IMR-90 (cell line): Measurements from ENCODE around the gene PTP4A2. TPM values are rescaled to one million over a fixed set of nuclear protein-coding genes. Genes with fewer than 3 reads are reported as not detected.

Experiments used
- ATAC-seq: fragments of 200-7000 bp; cut with Tn5 transposase; 2 replicates; pipeline ENCODE4 v1.9.1; 2020; ENCODE audit warnings: low read depth, mild to moderate bottlenecking, moderate library complexity
- BruUV-seq: library from RNA; stranded (reverse); fragments of 400-500 nt; replicated peaks from 2 replicates; lab custom pipeline; 2021; lab: Mats Ljungman, UMichigan
- CTCF ChIA-PET: fragments of 300-600 bp; formaldehyde crosslinking; extraction: SDS; loops from one replicate; lab custom pipeline; 2021; ENCODE audit warnings: antibody characterized with exemption; lab: Yijun Ruan, JAX
- POLR2A ChIA-PET: fragments of 300-600 bp; sonication (Branson Sonifier 250); formaldehyde crosslinking; loops from one replicate; lab custom pipeline; 2022; ENCODE audit warnings: antibody characterized with exemption; ENCODE audit not compliant: unreplicated experiment; lab: Charles Lee
- DNase-seq: peaks from one replicate; pipeline ENCODE4 v3.0.0; 2013
- H2AFZ ChIP-seq: replicated peaks from 2 replicates; pipeline ENCODE3; 2013; ENCODE audit warnings: low read length, mild to moderate bottlenecking; ENCODE audit not compliant: poor library complexity
- H2AK5ac ChIP-seq: 2 replicates; pipeline ENCODE4 v1.6.1; 2013; ENCODE audit warnings: low read depth, low read length, inconsistent platforms
- H2AK9ac ChIP-seq: replicated peaks from 2 replicates; pipeline ENCODE3; 2013; ENCODE audit warnings: mild to moderate bottlenecking, low read depth, low read length, moderate library complexity; ENCODE audit not compliant: poor library complexity
- H2BK120ac ChIP-seq: 2 replicates; pipeline ENCODE4 v1.6.1; 2013; ENCODE audit warnings: low read depth, low read length, inconsistent platforms
- H2BK15ac ChIP-seq: 3 replicates; pipeline ENCODE4 v1.6.1; 2013; ENCODE audit warnings: low read depth, low read length, inconsistent platforms
- H2BK20ac ChIP-seq: 2 replicates; pipeline ENCODE4 v1.6.1; 2013; ENCODE audit warnings: low read depth, mild to moderate bottlenecking, inconsistent platforms, low read length, moderate library complexity
- H2BK5ac ChIP-seq: 2 replicates; pipeline ENCODE4 v1.6.1; 2013; ENCODE audit warnings: mild to moderate bottlenecking, low read depth, low read length, inconsistent platforms; ENCODE audit not compliant: poor library complexity, severe bottlenecking
- H3K14ac ChIP-seq: replicated peaks from 2 replicates; pipeline ENCODE4 v1.6.1; 2013; ENCODE audit warnings: low read depth, low read length, inconsistent platforms
- H3K18ac ChIP-seq: 2 replicates; pipeline ENCODE4 v1.6.1; 2013; ENCODE audit warnings: low read depth, low read length, control low read depth
- H3K23ac ChIP-seq: 2 replicates; pipeline ENCODE4 v1.6.1; 2013; ENCODE audit warnings: low read depth, low read length, inconsistent platforms
- H3K27ac ChIP-seq: 2 replicates; pipeline ENCODE4 v1.5.1; 2013; ENCODE audit warnings: mild to moderate bottlenecking, control low read depth, low read length; ENCODE audit not compliant: insufficient read depth
- H3K27me3 ChIP-seq: 2 replicates; pipeline ENCODE4 v1.6.1; 2013; ENCODE audit warnings: low read length; ENCODE audit not compliant: control insufficient read depth, insufficient read depth
- H3K36me3 ChIP-seq: 2 replicates; pipeline ENCODE4 v1.6.1; 2013; ENCODE audit warnings: low read length, mixed read lengths; ENCODE audit not compliant: control insufficient read depth, insufficient read depth
- H3K4ac ChIP-seq: 2 replicates; pipeline ENCODE4 v1.6.1; 2013; ENCODE audit warnings: low read depth, low read length, inconsistent platforms
- H3K4me1 ChIP-seq: 2 replicates; pipeline ENCODE4 v1.6.1; 2013; ENCODE audit warnings: low read length, mixed read lengths; ENCODE audit not compliant: control insufficient read depth, insufficient read depth
- H3K4me2 ChIP-seq: 2 replicates; pipeline ENCODE4 v1.6.1; 2013; ENCODE audit warnings: low read depth, mild to moderate bottlenecking, control low read depth, low read length, moderate library complexity
- H3K4me3 ChIP-seq: 2 replicates; pipeline ENCODE4 v1.5.1; 2013; ENCODE audit warnings: low read depth, mild to moderate bottlenecking, control low read depth, low read length, moderate library complexity; ENCODE audit not compliant: insufficient read depth
- H3K56ac ChIP-seq: 2 replicates; pipeline ENCODE4 v1.6.1; 2013; ENCODE audit warnings: low read length, inconsistent platforms; ENCODE audit not compliant: insufficient read depth; ENCODE audit errors: extremely low read depth
- H3K79me1 ChIP-seq, 2 experiments: 2 replicates each; pipeline ENCODE4 v1.6.1; 2013; ENCODE audit warnings: low read length in 2 of 2, inconsistent platforms in 1 of 2, low read depth in 1 of 2
- H3K9ac ChIP-seq: 2 replicates; pipeline ENCODE4 v1.6.1; 2013; ENCODE audit warnings: low read depth, low read length, control low read depth
- H3K9me1 ChIP-seq: 2 replicates; pipeline ENCODE4 v1.6.1; 2013; ENCODE audit warnings: low read length, inconsistent platforms; ENCODE audit not compliant: insufficient read depth
- H3K9me3 ChIP-seq: 2 replicates; pipeline ENCODE4 v1.6.1; 2013; ENCODE audit warnings: low read length; ENCODE audit not compliant: control insufficient read depth, insufficient read depth
- H4K20me1 ChIP-seq: 2 replicates; pipeline ENCODE4 v1.6.1; 2013; ENCODE audit warnings: low read length, inconsistent platforms; ENCODE audit not compliant: insufficient read depth
- H4K5ac ChIP-seq: 2 replicates; pipeline ENCODE4 v1.6.1; 2013; ENCODE audit warnings: mild to moderate bottlenecking, low read depth, low read length, control low read depth
- H4K8ac ChIP-seq, 2 experiments: 2 replicates each; pipeline ENCODE4 v1.6.1; 2013; ENCODE audit warnings: low read depth in 2 of 2, low read length in 2 of 2, control low read depth in 1 of 2, inconsistent platforms in 1 of 2
- H4K91ac ChIP-seq: 2 replicates; pipeline ENCODE4 v1.6.1; 2013; ENCODE audit warnings: low read depth, low read length, inconsistent platforms; ENCODE audit not compliant: insufficient read depth
- ELK1 ChIP-seq: fragments of 150-350 bp; IDR thresholded peaks from 2 replicates; pipeline ENCODE4 v1.6.1; 2016; ENCODE audit warnings: low read depth, mild to moderate bottlenecking, low read length, moderate library complexity, borderline replicate concordance
- POLR2A ChIP-seq: IDR thresholded peaks from 2 replicates; pipeline ENCODE4 v1.6.1; 2012; ENCODE audit warnings: mild to moderate bottlenecking, low read depth, low read length
- RAD21 ChIP-seq: IDR thresholded peaks from 2 replicates; pipeline ENCODE4 v1.6.1; 2012; ENCODE audit warnings: low read length, improper control_type of control experiment
- WGBS, 2 experiments: methylation state at CpG; one replicate each; pipeline versions ENCODE4 v1.1.5 to v1.1.7; 2013; ENCODE audit warnings: missing lambda C conversion rate in 2 of 2; ENCODE audit not compliant: insufficient read length in 1 of 2; ENCODE audit errors: extremely low coverage in 2 of 2; 5-methylcytosine and 5-hydroxymethylcytosine counted together
- dilution Hi-C: fragments of 300-500 bp; cut with HindIII; formaldehyde crosslinking; loops from one replicate; pipeline ENCODE4 v1.14.3; 2018; ENCODE audit warnings: low sequenced_read_pairs; ENCODE audit not compliant: unreplicated experiment
- in situ Hi-C: fragments of 300-500 bp; cut with MboI; formaldehyde crosslinking; loops from 3 replicates; pipeline ENCODE4 v1.14.3; 2019; ENCODE audit warnings: low sequenced_read_pairs, inconsistent platforms, mixed read lengths
- intact Hi-C: fragments of 100-400 bp; cut with micrococcal nuclease; formaldehyde crosslinking; loops from 2 replicates; pipeline ENCODE4 v1.10.0; 2022
- polyA plus RNA-seq, 3 experiments: library from polyadenylated mRNA; depleted of rRNA; stranded (reverse); fragments of >200 nt; gene quantifications; 2 replicates each; pipeline ENCODE4 v1.2.3, GENCODE V29; 2012; ENCODE audit warnings: low replicate concordance in 1 of 3
- total RNA-seq: library from RNA; depleted of rRNA; stranded (reverse); fragments of >200 nt; gene quantifications from 2 replicates; pipeline ENCODE4 v1.2.3, GENCODE V29; 2012

Gene PTP4A2
- total and polyA plus RNA-seq, 2 of the 4 experiments (the other 2 are of a cell fraction) = 135 to 328 TPM

- TF ChIP-seq ELK1 = no peak
- no peak for TF ChIP-seq POLR2A
Measured at GRCh38 chr1:31927661-31927980, 10.5 kb downstream of the PTP4A2 start (continued).

GRCh38 chr1:31926853-31927660, 11.1 kb downstream of the PTP4A2 start:
- Histone ChIP-seq H3K4me2 (no peak overlapping the region; the same call in 1 of the 2 replicates), H4K91ac (no peak overlapping the region), H3K23ac (peak overlapping the region; percentile 17; the same call in 1 of the 2 replicates), H3K4me3 (no peak overlapping the region), H3K27me3 (no peaks in the 10 kb centered on the region), H2BK20ac (no peak overlapping the region), H2AK5ac (no peak overlapping the region), H3K79me1 (peaks cover 0 to 33% of the 10 kb centered on the region in 2 experiments; a peak in 2 of 4 replicates), H3K27ac (no peak overlapping the region), H4K8ac (no peak overlapping the region), H2AK9ac (no peak overlapping the region), H3K18ac (no peak overlapping the region), H3K4me1 (peaks cover 15% of the 10 kb centered on the region), H3K9me3 (no peaks in the 10 kb centered on the region), H2BK15ac (no peak overlapping the region), H4K20me1 (peaks cover 97% of the 10 kb centered on the region), H3K4ac (no peak overlapping the region), H3K9me1 (peaks cover 14% of the 10 kb centered on the region), H4K5ac (no peak overlapping the region), H3K14ac (no peak overlapping the region), H3K36me3 (no peaks in the 10 kb centered on the region), H3K56ac (no peak overlapping the region), H3K9ac (no peak overlapping the region), H2AFZ (no peak overlapping the region), H2BK120ac (no peak overlapping the region), H2BK5ac (no peak overlapping the region)
- POLR2A ChIA-PET = no interaction called here
- DNase-seq (no peak), ATAC-seq (no peak)
- CTCF ChIA-PET = interaction anchor here (1.4 to 1.5 kb wide), 2 partner anchors 8 to 37 kb away, joined by 3 to 8 read pairs; no protein-coding TSS in a partner anchor
- dilution Hi-C loops (no loop called here), in situ Hi-C loops (no loop called here), intact Hi-C loops (loop anchor here (5.0 kb wide), 1 partner anchor 35 kb away; no protein-coding TSS in a partner anchor)
- no CpG with 5 or more reads among the region's 8 CpGs for WGBS, 2 experiments
- TF ChIP-seq RAD21 = no peak
- no TSS peak for BruUV-seq
